GM19043 (cell line): ENCODE measurements around the gene MMP19.

Experiments used
- ATAC-seq: cut with Tn5 transposase; IDR thresholded peaks from one replicate; pipeline ENCODE4 v1.9.1; 2021; ENCODE audit warnings: low read depth; ENCODE audit not compliant: unreplicated experiment

MMP19 gene

GRCh38 chr12:55816881-55817344, 25.8 kb downstream of the MMP19 start:
- no peak for ATAC-seq

- no peak for ATAC-seq
These were observed 27.3 kb downstream of the MMP19 start for GRCh38 chr12:55815473-55815872.

GRCh38 chr12:55814257-55814656, 28.5 kb downstream of the MMP19 start:
- ATAC-seq = no peak

GRCh38 chr12:55812088-55812487, 30.6 kb downstream of the MMP19 start:
- ATAC-seq = no peak

GRCh38 chr12:55809274-55809673, 33.5 kb downstream of the MMP19 start:
- ATAC-seq = no peak

- no peak for ATAC-seq
These were observed 35.8 kb downstream of the MMP19 start for GRCh38 chr12:55806982-55807381.

GRCh38 chr12:55797550-55797949, 45.2 kb downstream of the MMP19 start:
- no peak for ATAC-seq

- no peak for ATAC-seq
These were observed 45.7 kb downstream of the MMP19 start for GRCh38 chr12:55797068-55797467.

- ATAC-seq = no peak
These were observed 46.8 kb downstream of the MMP19 start for GRCh38 chr12:55795950-55796349.

- ATAC-seq = no peak
These were observed 52.8 kb downstream of the MMP19 start for GRCh38 chr12:55789893-55790292.

GRCh38 chr12:55789171-55789570, 53.6 kb downstream of the MMP19 start:
- no peak for ATAC-seq

GRCh38 chr12:55788546-55788945, 54.2 kb downstream of the MMP19 start:
- ATAC-seq = no peak
